Measurements from ENCODE around the gene TSBP1. TPM values are rescaled to one million over a fixed set of nuclear protein-coding genes. Genes with fewer than 3 reads are reported as not detected.

The TSBP1 gene
- polyA plus RNA-seq, 1 donor from 2014 or later: not detected

GRCh38 chr6:32340242-32340641 lies 31.5 kb downstream of the TSBP1 start:
- no peak for TF ChIP-seq RAD21 (conservative IDR thresholded peaks at IDR 0.05)
- no peak for TF ChIP-seq REST (IDR thresholded peaks at IDR 0.05; ENCODE audit: borderline replicate concordance)
- TF ChIP-seq TAF1 (IDR thresholded peaks at IDR 0.05; ENCODE audit: low read depth): no peak
- TF ChIP-seq POLR2AphosphoS5 (IDR thresholded peaks at IDR 0.05): no peak
- no peak for TF ChIP-seq EP300 (conservative IDR thresholded peaks at IDR 0.05; ENCODE audit: poor library complexity, severe bottlenecking)
- no peak for TF ChIP-seq MXI1 (conservative IDR thresholded peaks at IDR 0.05; ENCODE audit: poor library complexity, severe bottlenecking)
- TF ChIP-seq EZH2 (IDR thresholded peaks at IDR 0.05; ENCODE audit: borderline replicate concordance, insufficient read depth, low read length, poor library complexity, severe bottlenecking): no peak
- no peak for TF ChIP-seq CTCF (IDR thresholded peaks at IDR 0.05; ENCODE audit: poor library complexity, severe bottlenecking)
- no peak for TF ChIP-seq SMC3 (conservative IDR thresholded peaks at IDR 0.05; ENCODE audit: poor library complexity)
- H3K9me3 ChIP-seq (ENCODE audit: low read length): no peaks in the 10 kb centered on the region
- no peak overlapping the region for H2AFZ ChIP-seq (ENCODE audit: low read depth, low read length)
- no peaks in the 10 kb centered on the region for H3F3A ChIP-seq (ENCODE audit: insufficient read depth, low read length, poor library complexity, severe bottlenecking)
- H3K9ac ChIP-seq (ENCODE audit: low read length): no peak overlapping the region
- H3K9me2 ChIP-seq (ENCODE audit: insufficient read depth, low read length): no peaks in the 10 kb centered on the region
- no peaks in the 10 kb centered on the region for H3K79me2 ChIP-seq (replicated peaks; ENCODE audit: insufficient read depth, low read length)
- no peak overlapping the region for H3K27ac ChIP-seq (ENCODE audit: low read length)
- no peaks in the 10 kb centered on the region for H3K36me3 ChIP-seq (ENCODE audit: insufficient read depth, low read length)
- H4K20me1 ChIP-seq (ENCODE audit: insufficient read depth): no peaks in the 10 kb centered on the region
- no peak overlapping the region for H3K4me3 ChIP-seq (ENCODE audit: low read length)
- H3K27me3 ChIP-seq (ENCODE audit: insufficient read depth, low read depth, low read length): no peaks in the 10 kb centered on the region
- H3K4me2 ChIP-seq (ENCODE audit: low read length): no peak overlapping the region

- Histone ChIP-seq H3K9me3 (ENCODE audit: low read length) (no peaks in the 10 kb centered on the region), H3K27me3 (ENCODE audit: insufficient read depth, low read depth, low read length) (no peaks in the 10 kb centered on the region), H3F3A (ENCODE audit: insufficient read depth, low read length, poor library complexity, severe bottlenecking) (no peaks in the 10 kb centered on the region), H4K20me1 (ENCODE audit: insufficient read depth) (no peaks in the 10 kb centered on the region), H3K9me2 (ENCODE audit: insufficient read depth, low read length) (no peaks in the 10 kb centered on the region), H2AFZ (ENCODE audit: low read depth, low read length) (no peak overlapping the region), H3K36me3 (ENCODE audit: insufficient read depth, low read length) (no peaks in the 10 kb centered on the region), H3K4me2 (ENCODE audit: low read length) (no peak overlapping the region), H3K9ac (ENCODE audit: low read length) (no peak overlapping the region), H3K4me3 (ENCODE audit: low read length) (no peak overlapping the region), H3K27ac (ENCODE audit: low read length) (no peak overlapping the region), H3K79me2 (replicated peaks; ENCODE audit: insufficient read depth, low read length) (no peaks in the 10 kb centered on the region)
- no peak for TF ChIP-seq MXI1 (conservative IDR thresholded peaks at IDR 0.05; ENCODE audit: poor library complexity, severe bottlenecking)
- TF ChIP-seq SMC3 (conservative IDR thresholded peaks at IDR 0.05; ENCODE audit: poor library complexity): no peak
- TF ChIP-seq TAF1 (IDR thresholded peaks at IDR 0.05; ENCODE audit: low read depth): no peak
- no peak for TF ChIP-seq EZH2 (IDR thresholded peaks at IDR 0.05; ENCODE audit: borderline replicate concordance, insufficient read depth, low read length, poor library complexity, severe bottlenecking)
- no peak for TF ChIP-seq POLR2AphosphoS5 (IDR thresholded peaks at IDR 0.05)
- no peak for TF ChIP-seq RAD21 (conservative IDR thresholded peaks at IDR 0.05)
- no peak for TF ChIP-seq REST (IDR thresholded peaks at IDR 0.05; ENCODE audit: borderline replicate concordance)
- TF ChIP-seq CTCF (IDR thresholded peaks at IDR 0.05; ENCODE audit: poor library complexity, severe bottlenecking): no peak
- TF ChIP-seq EP300 (conservative IDR thresholded peaks at IDR 0.05; ENCODE audit: poor library complexity, severe bottlenecking): no peak
These were observed 34.4 kb downstream of the TSBP1 start for GRCh38 chr6:32337186-32337805.
